HepG2 (cell line): Measurements from ENCODE around the gene ECSIT. TPM values are rescaled to one million over a fixed set of nuclear protein-coding genes. Genes with fewer than 3 reads are reported as not detected.

Experiments used
- ATAC-seq: fragments of 200-7000 bp; cut with Tn5 transposase; 3 replicates; pipeline ENCODE4 v1.9.1; 2020; ENCODE audit warnings: mild to moderate bottlenecking, moderate library complexity
- BruUV-seq: library from RNA; stranded (reverse); fragments of 400-500 nt; replicated peaks from 2 replicates; lab custom pipeline; 2021; lab: Mats Ljungman, UMichigan
- CTCF ChIA-PET: fragments of 300-600 bp; formaldehyde crosslinking; extraction: SDS; loops from one replicate; lab custom pipeline; 2021; ENCODE audit warnings: low total read pairs, inconsistent platforms, low intra/inter-chr PET ratio; lab: Yijun Ruan, JAX
- POLR2A ChIA-PET: fragments of 350-600 bp; sonication (Branson Sonifier 250); formaldehyde crosslinking; loops from one replicate; lab custom pipeline; 2020; ENCODE audit warnings: antibody characterized with exemption, inconsistent platforms; lab: Yijun Ruan, JAX
- DNase-seq: peaks from one replicate; pipeline ENCODE4 v3.0.0-alpha.2; 2015; ENCODE audit warnings: low spot score
- FAIRE-seq: peaks from 3 replicates; lab custom pipeline; 2011; peaks lifted over from hg19 to GRCh38; lab: Jason Lieb, UNC
- H2AFZ ChIP-seq: one replicate; pipeline ENCODE4 v1.6.1; 2011; ENCODE audit warnings: low read length, inconsistent platforms
- H3K27ac ChIP-seq: fragments of 300-600 bp; 3 replicates; pipeline ENCODE4 v1.8.0; 2011; ENCODE audit warnings: mixed run types, mild to moderate bottlenecking, mixed read lengths, low read length, inconsistent platforms; ENCODE audit not compliant: insufficient read depth; ENCODE audit errors: extremely low read length
- H3K27me3 ChIP-seq, 2 experiments: fragments of 200-600 bp in 1 of 2; 2 replicates in 1 of 2; 3 replicates in 1 of 2; pipeline versions ENCODE4 v1.6.0 to v1.8.0; 2011; ENCODE audit warnings: low read length in 2 of 2, mild to moderate bottlenecking in 2 of 2, moderate library complexity in 2 of 2, inconsistent platforms in 1 of 2; ENCODE audit not compliant: insufficient read depth in 2 of 2, control insufficient read depth in 1 of 2
- H3K36me3 ChIP-seq, 2 experiments: fragments of 200-600 bp in 1 of 2; replicated peaks in 1 of 2; 2 replicates in 1 of 2; 3 replicates in 1 of 2; pipeline versions ENCODE4 v1.5.1 to v1.8.0; 2011; ENCODE audit warnings: low read length in 2 of 2, inconsistent platforms in 1 of 2; ENCODE audit not compliant: insufficient read depth in 2 of 2, control insufficient read depth in 1 of 2
- H3K4me1 ChIP-seq: 2 replicates; pipeline ENCODE4 v1.5.1; 2012; ENCODE audit warnings: low read length, inconsistent platforms; ENCODE audit not compliant: insufficient read depth
- H3K4me2 ChIP-seq: 2 replicates; pipeline ENCODE4 v1.6.0; 2011; ENCODE audit warnings: low read depth, low read length, inconsistent platforms
- H3K4me3 ChIP-seq, 3 experiments: fragments of 200-600 bp in 1 of 3; sonication (generic), shearing (Covaris generic) in 1 of 3; replicated peaks in 1 of 3; 2 replicates each; pipeline ENCODE4 v1.5.1; 2011 to 2016; ENCODE audit warnings: low read length in 3 of 3, inconsistent platforms in 2 of 3, low read depth in 2 of 3, mild to moderate bottlenecking in 2 of 3, control low read depth in 1 of 3, mixed read lengths in 1 of 3; ENCODE audit not compliant: insufficient read depth in 1 of 3
- H3K79me2 ChIP-seq: one replicate; pipeline ENCODE4 v1.6.1; 2011; ENCODE audit warnings: low read length, inconsistent platforms; ENCODE audit not compliant: insufficient read depth
- H3K9ac ChIP-seq: 2 replicates; pipeline ENCODE4 v1.6.0; 2011; ENCODE audit warnings: mild to moderate bottlenecking, low read depth, low read length, inconsistent platforms; ENCODE audit not compliant: insufficient read depth
- H3K9me3 ChIP-seq: 2 replicates; pipeline ENCODE4 v1.5.1; 2012; ENCODE audit warnings: mild to moderate bottlenecking, low read length
- H4K20me1 ChIP-seq: 2 replicates; pipeline ENCODE4 v1.6.0; 2011; ENCODE audit warnings: inconsistent platforms, mild to moderate bottlenecking, low read length, moderate library complexity; ENCODE audit not compliant: insufficient read depth
- ATF6 ChIP-seq: sonication (generic); formaldehyde crosslinking; conservative IDR thresholded peaks from 2 replicates; pipeline ENCODE4 v1.4.0; 2020; ENCODE audit warnings: missing genetic modification reagents
- BCLAF1 ChIP-seq: fragments of 450-650 bp; IDR thresholded peaks from 2 replicates; pipeline ENCODE4 v1.6.1; 2017; ENCODE audit warnings: mild to moderate bottlenecking
- HOXA3 ChIP-seq: sonication (generic); formaldehyde crosslinking; IDR thresholded peaks from 2 replicates; pipeline ENCODE4 v1.5.0; 2020; ENCODE audit warnings: missing genetic modification reagents
- MED1 ChIP-seq: sonication (generic); formaldehyde crosslinking; IDR thresholded peaks from 2 replicates; pipeline ENCODE4 v1.4.0; 2020; ENCODE audit warnings: missing genetic modification reagents
- POLR2AphosphoS5 ChIP-seq: IDR thresholded peaks from 2 replicates; pipeline ENCODE4 v1.6.1; 2012; ENCODE audit warnings: low read depth, low read length
- POLR2G ChIP-seq: fragments of 200-400 bp; formaldehyde crosslinking; IDR thresholded peaks from 2 replicates; pipeline ENCODE4 v1.6.1; 2018; ENCODE audit warnings: mild to moderate bottlenecking, low read depth, low read length, moderate library complexity
- ZFX ChIP-seq: sonication (generic); formaldehyde crosslinking; IDR thresholded peaks from 2 replicates; pipeline ENCODE4 v1.4.0; 2020; ENCODE audit warnings: mild to moderate bottlenecking, low read depth, missing genetic modification reagents, moderate library complexity
- ZFY ChIP-seq: sonication (generic); formaldehyde crosslinking; IDR thresholded peaks from 2 replicates; pipeline ENCODE4 v1.4.0; 2020; ENCODE audit warnings: missing genetic modification reagents
- ZGPAT ChIP-seq: IDR thresholded peaks from 2 replicates; pipeline ENCODE4 v1.6.1; 2016; ENCODE audit warnings: mild to moderate bottlenecking
- ZNF318 ChIP-seq: sonication (generic); formaldehyde crosslinking; IDR thresholded peaks from 2 replicates; pipeline ENCODE4 v1.4.0; 2020; ENCODE audit warnings: mild to moderate bottlenecking, missing genetic modification reagents
- ZNF616 ChIP-seq: sonication (generic); formaldehyde crosslinking; IDR thresholded peaks from 2 replicates; pipeline ENCODE4 v1.5.0; 2020; ENCODE audit warnings: low read depth, mild to moderate bottlenecking, missing genetic modification reagents
- WGBS: methylation state at CpG from one replicate; pipeline ENCODE4 v1.1.6; 2017; ENCODE audit warnings: low lambda C conversion rate; 5-methylcytosine and 5-hydroxymethylcytosine counted together
- in situ Hi-C: cut with HindIII; loops from 2 replicates; pipeline ENCODE4 v1.10.0; 2017; ENCODE audit warnings: low pct_unique_long_range_greater_than_20kb; ENCODE audit not compliant: extremely low pct_ligation_motif_present
- intact Hi-C: fragments of 100-400 bp; cut with micrococcal nuclease; formaldehyde crosslinking; loops from one replicate; pipeline ENCODE4 v1.10.0; 2022; ENCODE audit not compliant: unreplicated experiment
- polyA plus RNA-seq, 8 experiments: library from polyadenylated mRNA; depleted of rRNA in 3 of 8; stranded (reverse) in 7 of 8; unstranded in 1 of 8; fragments of >200 nt; fragmentation: Illumina TruSeq in 4 of 8; extraction: Trizol in 4 of 8; gene quantifications; 2 replicates each; pipeline versions ENCODE4 v1.2.1 to v1.2.3, GENCODE V29; 2011 to 2016; ENCODE audit warnings: low read depth in 4 of 8, missing spikeins in 1 of 8, mixed read lengths in 1 of 8; ENCODE audit not compliant: insufficient read depth in 1 of 8
- total RNA-seq, 5 experiments: library from RNA; depleted of rRNA; stranded (reverse); fragments of >200 nt; fragmentation: Illumina TruSeq; extraction: Trizol; gene quantifications; 2 replicates each; pipeline ENCODE4 v1.2.3, GENCODE V29; 2016; ENCODE audit warnings: low read depth in 1 of 5

ECSIT gene
- total and polyA plus RNA-seq, 2 of the 13 experiments (the other 11 are each of a cell fraction or from before 2014, with no cell fraction given), result 36.4 to 62.3 TPM

GRCh38 chr19:11554160-11554559, 25.2 kb upstream of the ECSIT start:
- DNase-seq (no peak), ATAC-seq (no peak), FAIRE-seq (no peak)
- Histone ChIP-seq H3K36me3 (peaks cover 5 to 15% of the 10 kb centered on the region in 2 experiments; a peak in 4 of 5 replicates), H3K9me3 (no peaks in the 10 kb centered on the region), H3K9ac (no peak overlapping the region), H3K27me3 (no peaks in the 10 kb centered on the region), H3K79me2 (peaks cover 30% of the 10 kb centered on the region), H3K27ac (no peak overlapping the region), H3K4me1 (peaks cover 18% of the 10 kb centered on the region), H3K4me3 (no peak overlapping the region), H2AFZ (no peak overlapping the region), H4K20me1 (no peaks in the 10 kb centered on the region), H3K4me2 (no peak overlapping the region)
- POLR2A ChIA-PET, result no interaction called here
- in situ Hi-C loops (no loop called here), intact Hi-C loops (no loop called here)
- WGBS, result 95% methylated on average over 11 of the region's 12 CpGs
- no TSS peak for BruUV-seq
- CTCF ChIA-PET, result no interaction called here
- no peak for TF ChIP-seq ZNF616 (CRISPR knock-in tag)
- no peak for TF ChIP-seq ATF6 (CRISPR knock-in tag)
- no peak for TF ChIP-seq POLR2G
- no peak for TF ChIP-seq MED1
- TF ChIP-seq BCLAF1, result no peak
- no peak for TF ChIP-seq ZNF318 (CRISPR knock-in tag)
- no peak for TF ChIP-seq ZFX (CRISPR knock-in tag)
- no peak for TF ChIP-seq POLR2AphosphoS5
- no peak for TF ChIP-seq ZGPAT (CRISPR knock-in tag)
- TF ChIP-seq HOXA3 (CRISPR knock-in tag), result no peak
- no peak for TF ChIP-seq ZFY (CRISPR knock-in tag)
